Endodermal cell (in vitro differentiated cells): ENCODE data around the gene WNK3. TPM values are rescaled to one million over a fixed set of nuclear protein-coding genes. Genes with fewer than 3 reads are reported as not detected.

Experiments used
- DNase-seq: peaks from one replicate; pipeline ENCODE4 v3.0.0-alpha.2; 2017
- H3K27ac ChIP-seq: 2 replicates; pipeline ENCODE4 v1.5.1; 2013; ENCODE audit warnings: mild to moderate bottlenecking, low read depth, low read length, moderate library complexity
- H3K27me3 ChIP-seq: 2 replicates; pipeline ENCODE4 v1.6.1; 2013; ENCODE audit warnings: mild to moderate bottlenecking, low read length, moderate library complexity; ENCODE audit not compliant: insufficient read depth, control insufficient read depth, poor library complexity, severe bottlenecking
- H3K36me3 ChIP-seq: 2 replicates; pipeline ENCODE4 v1.7.0; 2013; ENCODE audit warnings: mild to moderate bottlenecking, low read length, moderate library complexity; ENCODE audit not compliant: control insufficient read depth, insufficient read depth
- H3K4me1 ChIP-seq: one replicate; pipeline ENCODE4 v1.7.0; 2013; ENCODE audit warnings: low read length; ENCODE audit not compliant: control insufficient read depth, insufficient read depth
- H3K4me3 ChIP-seq: 2 replicates; pipeline ENCODE4 v1.5.1; 2013; ENCODE audit warnings: mild to moderate bottlenecking, low read length, moderate library complexity
- H3K9ac ChIP-seq: 2 replicates; pipeline ENCODE4 v1.6.1; 2013; ENCODE audit warnings: mild to moderate bottlenecking, low read length, moderate library complexity; ENCODE audit not compliant: poor library complexity, severe bottlenecking; ENCODE audit errors: extremely low read depth
- H3K9me3 ChIP-seq: 2 replicates; pipeline ENCODE4 v1.6.1; 2013; ENCODE audit warnings: mild to moderate bottlenecking, low read length, moderate library complexity; ENCODE audit not compliant: control insufficient read depth
- H3K27ac Mint-ChIP-seq: 2 replicates; pipeline ENCODE4 v1.8.0; 2020; ENCODE audit warnings: mixed read lengths
- H3K27me3 Mint-ChIP-seq: 2 replicates; pipeline ENCODE4 v1.8.0; 2021; ENCODE audit warnings: mild to moderate bottlenecking, mixed read lengths; ENCODE audit not compliant: insufficient read depth
- H3K36me3 Mint-ChIP-seq: 2 replicates; pipeline ENCODE4 v1.8.0; 2020; ENCODE audit warnings: low read depth, mixed read lengths
- H3K4me1 Mint-ChIP-seq: 2 replicates; pipeline ENCODE4 v1.8.0; 2020; ENCODE audit warnings: mixed read lengths
- H3K4me3 Mint-ChIP-seq: 2 replicates; pipeline ENCODE4 v1.8.0; 2020; ENCODE audit warnings: mild to moderate bottlenecking, moderate library complexity, mixed read lengths
- H3K9me3 Mint-ChIP-seq: 2 replicates; pipeline ENCODE4 v1.8.0; 2020; ENCODE audit warnings: mild to moderate bottlenecking, mixed read lengths
- WGBS, 2 experiments: methylation state at CpG; one replicate each; pipeline versions ENCODE4 v1.1.5 to v1.1.7; 2013; ENCODE audit warnings: missing lambda C conversion rate in 2 of 2, mixed read lengths in 1 of 2; ENCODE audit not compliant: insufficient coverage in 1 of 2, insufficient read length in 1 of 2; 5-methylcytosine and 5-hydroxymethylcytosine counted together
- total RNA-seq, 2 donors: library from RNA; stranded (reverse); fragmentation: NEBNext Ultra II Directional in 1 of 2; extraction: Animal tissue kit (Norgen Biotek cat#: 25700) in 1 of 2; gene quantifications; 2 replicates in 1 of 2; 3 replicates in 1 of 2; pipeline ENCODE4 v1.2.1, GENCODE V29; 2021
- TF ChIP-seq, protein P1 (sequence below): fragments of 200-600 bp; sonication (generic); conservative IDR thresholded peaks from 2 replicates; pipeline ENCODE4 v1.5.0; 2021; ENCODE audit warnings: antibody characterized with exemption, mild to moderate bottlenecking

WNK3 gene
- total RNA-seq, 2 donors from 2014 or later = 38.3 to 40.4 TPM

DNA sequence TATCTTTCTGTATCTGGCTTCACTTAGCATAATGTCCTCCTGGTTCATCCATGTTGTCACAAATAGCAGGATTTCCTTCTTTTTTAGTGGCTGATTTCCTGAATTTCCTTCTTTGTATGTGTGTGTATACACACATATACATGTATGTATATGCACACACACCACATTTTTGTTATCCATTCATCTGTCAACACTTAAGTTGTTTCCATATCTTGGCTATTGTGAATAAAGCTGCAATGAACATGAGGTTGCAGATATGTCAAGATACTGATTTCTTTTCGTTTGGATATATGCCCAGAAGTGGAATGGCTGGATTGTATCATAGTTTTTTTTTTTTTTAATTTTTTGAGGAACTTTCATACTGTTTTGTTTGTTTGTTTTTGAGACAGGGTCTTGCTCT is 76.2 kb downstream of the WNK3 start:
- Mint-ChIP-seq H3K27me3 (no peaks in the 10 kb centered on the region), H3K36me3 (peaks cover 35% of the 10 kb centered on the region), H3K4me3 (no peak overlapping the region), H3K27ac (no peak overlapping the region), H3K4me1 (no peaks in the 10 kb centered on the region), H3K9me3 (peaks cover 44% of the 10 kb centered on the region)
- Histone ChIP-seq H3K27ac (no peak overlapping the region), H3K9me3 (no peaks in the 10 kb centered on the region), H3K4me1 (no peaks in the 10 kb centered on the region), H3K27me3 (no peaks in the 10 kb centered on the region), H3K9ac (no peak overlapping the region), H3K4me3 (no peak overlapping the region), H3K36me3 (peaks cover 32% of the 10 kb centered on the region)
- TF ChIP-seq, protein P1, sequence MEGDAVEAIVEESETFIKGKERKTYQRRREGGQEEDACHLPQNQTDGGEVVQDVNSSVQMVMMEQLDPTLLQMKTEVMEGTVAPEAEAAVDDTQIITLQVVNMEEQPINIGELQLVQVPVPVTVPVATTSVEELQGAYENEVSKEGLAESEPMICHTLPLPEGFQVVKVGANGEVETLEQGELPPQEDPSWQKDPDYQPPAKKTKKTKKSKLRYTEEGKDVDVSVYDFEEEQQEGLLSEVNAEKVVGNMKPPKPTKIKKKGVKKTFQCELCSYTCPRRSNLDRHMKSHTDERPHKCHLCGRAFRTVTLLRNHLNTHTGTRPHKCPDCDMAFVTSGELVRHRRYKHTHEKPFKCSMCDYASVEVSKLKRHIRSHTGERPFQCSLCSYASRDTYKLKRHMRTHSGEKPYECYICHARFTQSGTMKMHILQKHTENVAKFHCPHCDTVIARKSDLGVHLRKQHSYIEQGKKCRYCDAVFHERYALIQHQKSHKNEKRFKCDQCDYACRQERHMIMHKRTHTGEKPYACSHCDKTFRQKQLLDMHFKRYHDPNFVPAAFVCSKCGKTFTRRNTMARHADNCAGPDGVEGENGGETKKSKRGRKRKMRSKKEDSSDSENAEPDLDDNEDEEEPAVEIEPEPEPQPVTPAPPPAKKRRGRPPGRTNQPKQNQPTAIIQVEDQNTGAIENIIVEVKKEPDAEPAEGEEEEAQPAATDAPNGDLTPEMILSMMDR = no peak
- WGBS, 2 experiments = 93% methylated on average over 1 of the region's 1 CpG; no CpG with 5 or more reads in 1 of the 2 experiments
- DNase-seq = no peak

DNA sequence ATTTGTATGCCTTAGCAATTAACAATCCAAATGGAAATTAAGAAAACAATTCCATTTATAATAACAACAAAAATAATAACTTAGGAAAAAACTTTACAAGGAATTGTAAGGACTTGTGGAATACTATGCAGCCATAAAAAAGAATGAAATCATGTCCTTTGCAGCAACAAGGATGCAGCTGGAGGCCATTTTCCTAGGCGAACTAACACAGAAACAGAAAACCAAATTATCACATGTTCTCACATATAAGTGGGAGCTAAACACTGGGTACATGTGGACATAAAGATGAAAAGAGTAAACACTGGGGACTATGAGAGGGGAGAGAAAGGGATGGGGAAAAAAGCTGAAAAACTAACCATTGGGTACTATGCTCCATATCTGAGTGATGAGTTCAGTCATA is 77.4 kb downstream of the WNK3 start:
- no peaks in the 10 kb centered on the region for H3K27me3 Mint-ChIP-seq
- peaks cover 32% of the 10 kb centered on the region for H3K36me3 Mint-ChIP-seq
- H3K4me3 Mint-ChIP-seq = no peak overlapping the region
- no peak overlapping the region for H3K27ac Mint-ChIP-seq
- no peaks in the 10 kb centered on the region for H3K4me1 Mint-ChIP-seq
- Histone ChIP-seq H3K27me3 (no peaks in the 10 kb centered on the region), H3K4me1 (no peaks in the 10 kb centered on the region), H3K27ac (no peak overlapping the region), H3K9me3 (no peaks in the 10 kb centered on the region), H3K4me3 (no peak overlapping the region), H3K36me3 (peaks cover 24% of the 10 kb centered on the region), H3K9ac (no peak overlapping the region)
- H3K9me3 Mint-ChIP-seq = peaks cover 52% of the 10 kb centered on the region
- no peak for DNase-seq
- TF ChIP-seq, protein P1 = no peak
- WGBS, 2 experiments = 100% methylated on average over 1 of the region's 1 CpG; no CpG with 5 or more reads in 1 of the 2 experiments

DNA sequence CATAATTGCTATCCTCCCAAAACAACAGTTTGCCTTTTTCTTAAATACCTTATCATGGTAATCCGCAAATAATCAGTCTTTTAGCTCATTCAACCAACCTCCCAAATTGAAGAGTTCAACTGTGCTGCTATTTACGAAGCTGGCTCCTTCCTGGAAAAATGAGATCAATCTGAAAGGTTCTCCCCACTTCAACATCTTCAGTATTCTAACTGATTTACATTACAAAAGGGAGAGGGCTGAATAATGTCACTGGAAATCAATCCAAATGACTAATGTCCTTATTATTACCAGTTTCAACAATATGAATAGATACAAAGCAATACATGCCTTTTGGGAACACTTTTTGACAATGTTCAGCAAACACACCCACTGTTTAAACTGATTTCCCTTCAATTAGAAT is 86.2 kb downstream of the WNK3 start:
- H3K4me1 Mint-ChIP-seq = peaks cover 3% of the 10 kb centered on the region
- Histone ChIP-seq H3K36me3 (no peaks in the 10 kb centered on the region), H3K27me3 (no peaks in the 10 kb centered on the region), H3K9me3 (no peaks in the 10 kb centered on the region), H3K9ac (no peak overlapping the region), H3K27ac (no peak overlapping the region), H3K4me3 (no peak overlapping the region), H3K4me1 (no peaks in the 10 kb centered on the region)
- DNase-seq = no peak
- H3K36me3 Mint-ChIP-seq = peaks cover 2% of the 10 kb centered on the region
- H3K27me3 Mint-ChIP-seq = no peaks in the 10 kb centered on the region
- H3K9me3 Mint-ChIP-seq = peaks cover 38% of the 10 kb centered on the region
- H3K4me3 Mint-ChIP-seq = no peak overlapping the region
- TF ChIP-seq, protein P1 = no peak
- WGBS, 2 experiments = 71 to 91% methylated on average over 1 to 2 of the region's 2 CpGs
- no peak overlapping the region for H3K27ac Mint-ChIP-seq
